ENCODE data around the gene REPIN1. TPM values are rescaled to one million over a fixed set of nuclear protein-coding genes. Genes with fewer than 3 reads are reported as not detected.

Gene REPIN1
- total and polyA plus RNA-seq, 9 of the 15 experiments (the other 6 are each of a cell fraction or from before 2014, with no cell fraction given): 8.1 to 283 (median 94.3) TPM

GRCh38 chr7:150404805-150405583 is 36.4 kb downstream of the REPIN1 start (continued):
- no peak for TF ChIP-seq THRA (IDR thresholded peaks at IDR 0.05)
- TF ChIP-seq ZNF408 (CRISPR knock-in tag; IDR thresholded peaks at IDR 0.05; ENCODE audit: low read depth): no peak
- TF ChIP-seq NFRKB (IDR thresholded peaks at IDR 0.05; ENCODE audit: low read depth): peak; percentile 68; the same call in 1 of the 2 replicates
- TF ChIP-seq ID3 (CRISPR knock-in tag; IDR thresholded peaks at IDR 0.05): no peak
- peak; percentile 93 for TF ChIP-seq ID3 (tag; IDR thresholded peaks at IDR 0.05)
- TF ChIP-seq ZC3H4 (CRISPR knock-in tag; IDR thresholded peaks at IDR 0.05; ENCODE audit: borderline replicate concordance): peak; percentile 86; the same call in 1 of the 2 replicates
- TF ChIP-seq NR3C1 (CRISPR knock-in tag; IDR thresholded peaks at IDR 0.05): no peak
- no peak for TF ChIP-seq PATZ1 (CRISPR knock-in tag; IDR thresholded peaks at IDR 0.05; ENCODE audit: borderline replicate concordance)
- peak; percentile 21 to 65; a peak in 2 of 4 replicates for TF ChIP-seq TEAD1 (CRISPR knock-in tag; IDR thresholded peaks at IDR 0.05)
- TF ChIP-seq GATAD2B (IDR thresholded peaks at IDR 0.05; ENCODE audit: borderline replicate concordance): peak; percentile 100; the same call in 1 of the 2 replicates
- TF ChIP-seq MITF (IDR thresholded peaks at IDR 0.05): peak; percentile 7; the same call in 1 of the 2 replicates
- no peak for TF ChIP-seq PTRF (tag; IDR thresholded peaks at IDR 0.05)
- TF ChIP-seq DNMT1 (IDR thresholded peaks at IDR 0.05): no peak
- TF ChIP-seq TEAD2 (tag; IDR thresholded peaks at IDR 0.05): no peak
- TF ChIP-seq ATF4 (CRISPR knock-in tag; IDR thresholded peaks at IDR 0.05): no peak; the same call in 1 of the 2 replicates
- TF ChIP-seq ZBTB8A (IDR thresholded peaks at IDR 0.05; ENCODE audit: partially characterized antibody): no peak

All from K562 (cell line).